Measurements from ENCODE around the gene ZDBF2. TPM values are rescaled to one million over a fixed set of nuclear protein-coding genes. Genes with fewer than 3 reads are reported as not detected.

The ZDBF2 gene
- total RNA-seq, 1 donor from 2014 or later, result 11.3 TPM

GRCh38 chr2:206245265-206245672 lies 29.2 kb upstream of the ZDBF2 start:
- H3K36me3 ChIP-seq, result no peaks in the 10 kb centered on the region
- H3K4me1 ChIP-seq, result no peaks in the 10 kb centered on the region
- no peak overlapping the region for H3K27ac ChIP-seq
- no peaks in the 10 kb centered on the region for H3K9me3 ChIP-seq
- peaks cover 4% of the 10 kb centered on the region for H3K27me3 ChIP-seq
- ATAC-seq, result peak; percentile 86
- no peak for TF ChIP-seq CTCF (IDR thresholded peaks at IDR 0.05)
- DNase-seq, result no peak
- no peak overlapping the region for H3K4me3 ChIP-seq
- intact Hi-C loops (cut with DNase I), result no loop called here

GRCh38 chr2:206250041-206250897 lies 24.2 kb upstream of the ZDBF2 start:
- Histone ChIP-seq H3K27me3 (peaks cover 47% of the 10 kb centered on the region), H3K36me3 (no peaks in the 10 kb centered on the region), H3K9me3 (no peaks in the 10 kb centered on the region), H3K4me3 (peak overlapping the region; percentile 14), H3K27ac (no peak overlapping the region), H3K4me1 (no peaks in the 10 kb centered on the region)
- ATAC-seq (peak; percentile 40), DNase-seq (no peak)
- intact Hi-C loops (cut with DNase I), result no loop called here
- TF ChIP-seq CTCF (IDR thresholded peaks at IDR 0.05), result no peak

GRCh38 chr2:206253125-206253776 lies 21.2 kb upstream of the ZDBF2 start:
- Histone ChIP-seq H3K4me3 (no peak overlapping the region), H3K9me3 (no peaks in the 10 kb centered on the region), H3K27ac (no peak overlapping the region), H3K36me3 (no peaks in the 10 kb centered on the region), H3K27me3 (peaks cover 66% of the 10 kb centered on the region), H3K4me1 (no peaks in the 10 kb centered on the region)
- no peak for DNase-seq
- intact Hi-C loops (cut with DNase I), result no loop called here
- no peak for ATAC-seq
- TF ChIP-seq CTCF (IDR thresholded peaks at IDR 0.05), result no peak

GRCh38 chr2:206253777-206254166 lies 20.7 kb upstream of the ZDBF2 start:
- Histone ChIP-seq H3K4me1 (no peaks in the 10 kb centered on the region), H3K4me3 (no peak overlapping the region), H3K27ac (no peak overlapping the region), H3K36me3 (no peaks in the 10 kb centered on the region), H3K27me3 (peaks cover 71% of the 10 kb centered on the region), H3K9me3 (no peaks in the 10 kb centered on the region)
- DNase-seq, result no peak
- ATAC-seq, result no peak
- no peak for TF ChIP-seq CTCF (IDR thresholded peaks at IDR 0.05)
- intact Hi-C loops (cut with DNase I), result no loop called here

GRCh38 chr2:206255003-206255402 lies 19.5 kb upstream of the ZDBF2 start:
- intact Hi-C loops (cut with DNase I), result no loop called here
- no peaks in the 10 kb centered on the region for H3K9me3 ChIP-seq
- TF ChIP-seq CTCF (IDR thresholded peaks at IDR 0.05), result no peak
- ATAC-seq (no peak), DNase-seq (no peak)
- H3K27ac ChIP-seq, result no peak overlapping the region
- H3K36me3 ChIP-seq, result no peaks in the 10 kb centered on the region
- no peaks in the 10 kb centered on the region for H3K4me1 ChIP-seq
- H3K27me3 ChIP-seq, result peaks cover 81% of the 10 kb centered on the region
- no peak overlapping the region for H3K4me3 ChIP-seq
